GM12892 (cell line): ENCODE data around the gene HAO1.

Experiments
- DNase-seq: peaks from one replicate; pipeline ENCODE4 v3.0.0; 2011; ENCODE audit not compliant: insufficient read length
- FAIRE-seq: peaks from 2 replicates; lab custom pipeline; 2011; peaks lifted over from hg19 to GRCh38; lab: Jason Lieb, UNC
- POLR2A ChIP-seq: IDR thresholded peaks from 2 replicates; pipeline ENCODE4 v1.6.1; 2011; ENCODE audit warnings: low read depth, low read length, control low read depth
- POLR2AphosphoS5 ChIP-seq: IDR thresholded peaks from 2 replicates; pipeline ENCODE4 v1.6.1; 2011; ENCODE audit warnings: low read depth, low read length, control low read depth
- TAF1 ChIP-seq: IDR thresholded peaks from 2 replicates; pipeline ENCODE4 v1.6.1; 2011; ENCODE audit warnings: low read depth, mild to moderate bottlenecking, control low read depth, low read length, borderline replicate concordance

Gene HAO1

DNA sequence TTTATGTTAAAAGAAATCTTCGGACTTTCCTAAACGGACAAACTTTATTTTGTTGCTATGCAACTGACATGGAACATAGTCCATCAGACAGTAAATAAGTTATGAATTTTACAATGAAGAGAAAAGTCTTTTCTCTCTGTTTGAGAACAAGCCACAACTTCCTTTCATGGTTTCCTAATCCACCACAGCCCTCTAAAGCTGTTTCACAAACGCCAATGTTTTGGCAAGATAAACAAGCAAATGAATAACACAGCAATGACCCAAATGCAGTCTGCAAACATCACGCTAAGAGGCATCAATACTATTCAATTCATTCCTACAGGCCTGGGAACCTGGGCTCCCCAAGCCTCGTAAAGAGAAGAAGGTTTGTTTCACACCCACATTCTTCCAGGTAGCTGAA lies 60.4 kb downstream of the HAO1 start:
- TF ChIP-seq TAF1 (no peak), POLR2A (no peak)
- FAIRE-seq (no peak), DNase-seq (no peak)

DNA sequence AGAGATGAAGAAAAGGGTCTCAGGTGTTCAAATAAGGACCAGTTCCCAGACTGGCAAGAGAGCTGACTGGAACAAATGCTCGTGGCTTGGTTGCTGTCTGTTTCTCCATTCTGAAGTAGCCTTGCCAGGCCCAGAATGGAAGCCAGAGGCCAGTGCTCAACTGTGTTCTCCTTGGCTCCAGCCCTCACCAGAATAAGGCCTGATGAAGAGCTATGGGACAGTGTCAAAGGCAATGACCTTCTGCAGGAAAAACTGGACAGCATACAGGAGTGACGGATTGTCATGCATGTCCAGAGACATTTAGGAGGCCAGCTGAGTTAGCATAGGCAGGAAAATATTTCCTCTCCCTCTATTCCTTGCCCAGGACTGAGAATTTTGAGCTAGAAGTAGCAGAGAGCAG lies 72.2 kb downstream of the HAO1 start:
- no peak for DNase-seq
- no peak for FAIRE-seq
- no peak for TF ChIP-seq POLR2AphosphoS5
- TF ChIP-seq TAF1, result no peak
- TF ChIP-seq POLR2A, result no peak

DNA sequence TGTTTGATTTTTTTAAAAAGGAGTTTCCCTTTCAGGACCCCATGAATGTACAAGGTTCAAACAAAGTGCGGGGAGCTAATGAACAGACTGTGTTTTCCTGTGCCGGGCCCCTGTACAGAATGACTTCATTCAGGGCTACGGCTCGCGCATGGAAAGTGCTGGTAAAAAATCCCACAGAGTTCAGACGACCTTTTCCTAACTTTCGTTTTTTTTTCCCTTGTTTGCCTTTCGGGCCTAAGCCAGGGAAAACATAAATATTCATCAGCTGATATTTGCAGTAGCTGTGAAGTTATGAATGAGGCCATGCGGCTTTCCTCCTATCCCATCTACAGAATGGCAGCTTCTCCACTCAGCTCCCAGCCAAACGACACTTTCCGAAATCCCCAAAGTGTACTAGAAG lies 74.0 kb downstream of the HAO1 start:
- FAIRE-seq (no peak), DNase-seq (no peak)
- TF ChIP-seq POLR2A, result no peak
- no peak for TF ChIP-seq TAF1
- no peak for TF ChIP-seq POLR2AphosphoS5

DNA sequence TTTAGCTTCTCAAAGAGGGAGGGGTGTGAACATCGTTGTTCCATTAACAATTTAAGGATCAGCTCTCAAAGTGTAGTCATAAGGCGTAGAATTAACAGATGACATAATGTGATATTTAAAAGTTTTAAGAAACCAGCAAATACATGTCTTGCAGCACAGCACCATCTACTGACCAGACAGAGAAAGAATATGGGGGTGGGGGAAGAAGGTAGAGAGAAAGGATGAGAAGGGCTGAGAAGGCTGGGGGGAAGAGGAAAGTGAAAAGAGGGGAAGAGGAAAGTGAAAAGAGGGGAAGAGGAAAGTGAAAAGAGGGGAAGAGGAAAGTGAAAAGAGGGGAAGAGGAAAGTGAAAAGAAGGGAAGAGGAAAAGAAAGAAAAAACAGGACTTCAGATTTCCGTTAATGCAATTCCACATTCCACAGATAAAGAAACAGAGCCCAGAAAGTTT lies 80.9 kb downstream of the HAO1 start:
- no peak for DNase-seq
- TF ChIP-seq POLR2AphosphoS5 (no peak), TAF1 (no peak), POLR2A (no peak)
- no peak for FAIRE-seq

DNA sequence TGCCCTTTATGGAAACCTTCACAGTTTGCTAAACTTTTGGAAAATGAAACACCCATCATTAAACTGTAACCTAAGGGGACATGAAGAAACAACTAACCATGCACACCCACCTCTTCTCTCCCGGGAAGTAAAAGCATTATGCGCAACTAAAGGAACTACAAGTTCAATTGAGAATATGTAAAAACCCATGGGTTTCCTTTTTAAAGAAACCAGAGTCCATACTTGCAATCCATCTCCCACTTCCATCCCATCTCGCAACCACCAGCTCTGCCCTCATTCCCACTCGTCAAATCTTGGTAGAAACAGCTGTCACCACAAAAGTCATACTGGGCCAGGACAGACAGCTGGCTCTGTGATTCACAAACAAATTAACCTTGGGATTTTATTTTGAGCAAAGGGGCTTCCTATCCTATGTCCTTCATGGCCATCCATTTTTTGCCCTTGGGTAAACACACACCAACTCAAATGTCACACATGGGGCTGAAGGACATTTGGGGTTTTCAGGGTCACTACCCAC lies 81.5 kb downstream of the HAO1 start:
- TF ChIP-seq POLR2A, result no peak
- DNase-seq (no peak), FAIRE-seq (no peak)

DNA sequence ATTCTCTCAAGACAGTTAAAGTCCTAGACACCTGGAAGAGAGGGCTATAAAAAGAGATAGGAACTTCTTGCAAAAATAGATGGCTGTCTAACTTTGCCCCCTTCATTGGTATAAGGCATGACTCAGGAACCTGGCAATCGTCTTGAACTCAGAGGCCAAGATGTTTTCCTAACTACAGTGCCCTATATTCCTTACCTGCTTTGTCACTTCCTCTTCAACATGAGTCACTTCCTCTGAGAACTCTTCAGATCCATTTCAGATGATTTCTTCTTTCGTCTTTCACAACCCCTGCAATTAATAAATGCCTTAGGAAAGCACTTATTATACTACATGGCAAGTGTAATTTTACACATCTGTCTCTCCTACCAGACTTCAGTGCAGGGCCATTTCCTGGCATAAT lies 83.5 kb downstream of the HAO1 start:
- TF ChIP-seq TAF1, result no peak
- TF ChIP-seq POLR2A, result no peak
- TF ChIP-seq POLR2AphosphoS5, result no peak
- FAIRE-seq, result no peak
- DNase-seq, result no peak

DNA sequence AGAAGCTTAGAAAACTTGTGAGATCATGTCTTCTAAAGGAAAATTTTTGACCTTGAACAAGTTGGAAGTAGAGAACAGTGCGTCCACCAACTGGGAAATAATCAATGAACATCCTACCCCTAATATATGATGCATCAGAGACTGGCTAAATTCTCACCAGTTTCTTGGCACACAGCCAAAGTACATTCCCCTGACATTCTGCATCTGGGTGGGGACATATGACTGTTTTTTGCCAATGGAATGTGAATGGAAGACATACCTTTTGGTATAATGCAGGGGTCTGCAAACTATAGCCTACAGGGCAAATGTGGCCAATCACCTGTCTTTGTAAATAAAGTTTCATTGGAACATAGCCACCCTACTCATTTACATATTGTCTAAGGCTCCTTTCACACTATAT lies 84.7 kb downstream of the HAO1 start:
- FAIRE-seq (no peak), DNase-seq (no peak)
- no peak for TF ChIP-seq TAF1
- no peak for TF ChIP-seq POLR2A
- TF ChIP-seq POLR2AphosphoS5, result no peak

DNA sequence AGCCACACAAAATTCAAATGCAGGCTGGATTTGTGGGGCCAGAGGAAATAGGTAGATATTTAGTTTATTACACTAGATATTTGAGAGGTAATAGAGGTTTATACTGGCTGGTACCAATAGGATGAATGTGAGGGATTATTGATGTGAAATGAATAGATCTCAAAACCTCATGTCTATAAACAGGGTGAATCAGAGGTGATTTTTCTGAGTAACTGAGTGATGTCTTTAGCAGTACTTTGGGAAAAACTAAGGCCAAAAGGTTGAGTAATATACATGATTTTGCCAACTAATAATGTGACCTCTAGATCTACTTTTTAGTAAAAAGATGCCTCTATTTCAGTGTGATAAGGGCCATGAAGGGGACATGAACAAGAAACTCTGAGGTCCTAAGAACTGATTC lies 86.8 kb downstream of the HAO1 start:
- no peak for FAIRE-seq

DNA sequence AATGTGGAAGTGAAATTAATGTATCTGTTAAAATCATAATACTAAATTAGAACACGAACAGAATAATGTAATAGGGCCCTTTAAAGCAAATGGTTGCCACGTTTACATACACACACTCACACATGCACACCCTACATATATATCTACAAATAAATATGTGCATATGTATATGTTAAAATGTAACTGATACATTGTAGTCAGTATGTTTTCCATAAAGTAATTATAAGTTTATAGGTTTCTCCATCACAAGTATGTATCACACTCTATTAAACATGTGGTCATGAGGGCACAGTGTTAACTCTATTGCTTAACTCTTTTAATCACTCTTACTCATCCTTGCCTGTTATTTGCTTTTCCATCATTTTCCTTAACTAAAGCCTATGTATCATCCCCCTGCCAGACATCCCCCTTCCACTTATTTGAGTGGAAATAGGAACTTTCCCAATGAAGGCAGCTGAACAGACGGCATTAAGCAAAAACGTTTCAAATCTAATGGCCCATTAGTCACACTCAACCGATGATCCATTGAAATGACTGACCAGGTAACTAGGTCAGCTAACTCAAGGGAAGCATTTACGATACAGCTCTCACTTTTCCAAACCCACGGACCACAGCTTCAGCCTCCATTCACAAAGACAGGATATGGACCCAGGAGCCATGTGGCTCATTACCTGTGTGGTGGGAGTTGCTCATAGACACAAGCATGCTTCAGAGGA lies 89.3 kb downstream of the HAO1 start:
- TF ChIP-seq POLR2AphosphoS5, result no peak
- TF ChIP-seq POLR2A, result no peak
- no peak for FAIRE-seq

More for the DNA sequence above, 86.8 kb downstream of the HAO1 start:
- no peak for DNase-seq
- no peak for TF ChIP-seq POLR2A

DNA sequence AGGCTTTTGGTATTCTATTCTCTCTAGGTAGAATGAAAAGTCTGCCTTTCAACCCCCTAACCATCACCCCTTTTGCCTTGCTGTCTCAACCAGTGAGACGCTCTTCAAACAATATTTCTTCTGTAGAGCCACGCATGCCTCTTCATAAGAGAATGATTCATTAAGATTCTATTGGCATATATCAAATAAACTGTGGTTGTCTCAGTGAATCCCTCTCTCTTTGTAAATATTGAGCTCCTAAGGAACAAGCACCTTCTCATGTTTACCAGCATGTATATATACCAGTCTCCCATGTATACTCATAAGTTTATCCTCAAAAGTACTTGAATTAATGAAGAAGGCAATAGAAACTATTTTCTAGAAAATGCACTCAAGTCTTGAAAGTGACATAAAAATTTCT lies 90.6 kb downstream of the HAO1 start:
- TF ChIP-seq POLR2A (no peak), POLR2AphosphoS5 (no peak), TAF1 (no peak)
- no peak for DNase-seq
- FAIRE-seq, result no peak

More for the DNA sequence above, 89.3 kb downstream of the HAO1 start:
- no peak for DNase-seq

DNA sequence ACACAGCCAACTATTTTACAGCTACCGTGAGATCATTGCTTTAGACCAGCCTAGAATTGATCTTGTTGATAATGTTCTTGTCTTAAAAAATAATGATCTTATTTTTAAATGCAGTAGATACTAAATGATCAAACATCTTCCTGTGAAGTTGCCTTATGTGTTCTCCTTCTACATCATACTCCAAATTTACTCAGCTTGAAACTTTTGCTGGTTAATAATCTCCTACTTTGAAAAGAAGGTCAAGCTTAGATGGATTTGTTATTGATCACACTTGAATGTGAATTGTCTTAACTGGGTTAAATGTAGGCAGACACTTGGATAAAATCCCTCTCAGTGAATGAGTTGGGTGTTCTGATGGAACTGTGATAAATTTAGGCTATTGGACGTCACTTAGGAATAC lies 91.9 kb downstream of the HAO1 start:
- FAIRE-seq, result no peak
- TF ChIP-seq POLR2A (no peak), POLR2AphosphoS5 (no peak), TAF1 (no peak)

DNA sequence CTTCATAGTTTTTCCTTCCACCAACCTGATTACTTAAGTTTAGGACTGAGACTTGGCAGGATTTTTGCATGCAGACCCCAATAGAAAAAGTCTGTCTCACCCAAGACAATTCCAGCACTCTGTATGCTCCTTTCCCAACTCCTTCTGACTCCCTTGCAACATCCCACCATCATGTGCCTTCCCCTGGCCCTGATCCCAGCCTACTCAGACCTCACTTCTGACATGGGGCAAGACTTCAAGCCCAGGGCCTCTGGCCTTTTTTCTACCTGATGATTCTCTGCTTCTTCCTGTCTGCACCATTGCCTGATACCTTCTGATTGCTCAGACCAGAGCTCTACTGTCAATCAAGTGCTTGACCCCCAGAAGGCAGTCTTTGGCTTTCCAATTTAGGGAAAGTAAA lies 96.6 kb downstream of the HAO1 start:
- TF ChIP-seq POLR2AphosphoS5 (no peak), POLR2A (no peak), TAF1 (no peak)
- FAIRE-seq (no peak), DNase-seq (no peak)

More for the DNA sequence above, 91.9 kb downstream of the HAO1 start:
- no peak for DNase-seq

DNA sequence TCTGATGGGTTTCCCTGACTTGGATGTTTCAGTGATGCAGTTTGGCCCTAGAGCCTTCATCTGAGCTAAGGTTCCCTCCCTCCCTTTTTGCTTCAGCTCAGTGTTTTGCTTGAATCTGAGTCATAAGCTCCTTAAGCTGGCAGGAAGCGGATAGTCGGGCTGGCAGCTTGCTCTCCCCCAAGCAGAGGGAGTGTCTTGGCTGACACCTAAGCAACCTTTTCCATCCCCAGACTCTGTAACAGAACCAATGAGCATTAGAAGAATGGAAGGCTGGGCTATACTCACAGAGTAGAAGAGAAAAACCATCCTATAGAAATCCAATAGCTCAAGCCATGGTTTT lies 98.3 kb downstream of the HAO1 start:
- DNase-seq (no peak), FAIRE-seq (no peak)
- TF ChIP-seq POLR2A, result no peak
- TF ChIP-seq POLR2AphosphoS5, result no peak
- no peak for TF ChIP-seq TAF1

DNA sequence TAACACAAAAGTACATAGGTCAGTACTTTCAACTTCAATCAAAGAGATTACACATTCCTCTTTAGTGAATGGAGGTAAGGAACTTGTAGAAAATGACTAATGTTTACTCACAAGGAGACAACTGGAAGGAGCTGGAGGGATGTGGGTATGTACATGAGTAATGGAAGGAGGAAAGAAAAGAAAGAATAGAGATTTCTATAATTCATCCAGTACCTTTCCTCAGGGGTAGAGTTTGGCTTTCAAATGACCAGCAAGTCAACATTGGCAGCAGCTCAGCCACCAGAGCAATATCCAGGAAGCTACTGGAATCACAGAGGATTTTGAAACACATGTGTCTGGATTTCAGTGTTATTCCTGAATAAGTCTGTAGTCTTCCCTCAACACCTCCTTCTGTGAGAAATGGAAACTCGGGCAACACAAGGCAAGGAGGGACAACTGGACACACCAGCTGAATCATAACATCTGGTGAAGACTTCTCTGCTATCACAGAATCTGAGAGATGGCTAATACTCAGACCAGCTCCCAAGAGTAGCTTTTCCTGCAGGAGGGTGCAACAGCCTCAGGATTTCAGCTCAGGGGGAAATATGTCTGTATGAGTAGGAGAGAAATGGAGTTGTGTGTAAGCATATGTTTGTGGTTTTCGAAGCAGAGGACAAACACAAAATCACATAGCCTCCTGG lies 98.8 kb downstream of the HAO1 start:
- FAIRE-seq, result no peak
- DNase-seq, result no peak
- TF ChIP-seq POLR2AphosphoS5 (no peak), TAF1 (no peak), POLR2A (no peak)
